IPS-15b (cell line): ENCODE results near the gene KIF16B.

Experiments
- H3K27me3 ChIP-seq: one replicate; pipeline ENCODE4 v1.6.1; 2013; ENCODE audit warnings: low read length; ENCODE audit not compliant: control insufficient read depth, insufficient read depth
- H3K36me3 ChIP-seq: one replicate; pipeline ENCODE4 v1.6.1; 2013; ENCODE audit warnings: low read length; ENCODE audit not compliant: control insufficient read depth, insufficient read depth
- H3K4me1 ChIP-seq: one replicate; pipeline ENCODE4 v1.6.1; 2013; ENCODE audit warnings: mild to moderate bottlenecking, low read length; ENCODE audit not compliant: control insufficient read depth, insufficient read depth
- H3K4me3 ChIP-seq: one replicate; pipeline ENCODE4 v1.5.1; 2013; ENCODE audit warnings: low read depth, low read length
- H3K9ac ChIP-seq: one replicate; pipeline ENCODE4 v1.6.1; 2013; ENCODE audit warnings: low read depth, mild to moderate bottlenecking, low read length
- H3K9me3 ChIP-seq: one replicate; pipeline ENCODE4 v1.6.1; 2013; ENCODE audit warnings: mild to moderate bottlenecking, low read length; ENCODE audit not compliant: control insufficient read depth, insufficient read depth

KIF16B gene

GRCh38 chr20:16551607-16552006 is 21.6 kb downstream of the KIF16B start:
- H3K4me3 ChIP-seq = no peak overlapping the region
- H3K36me3 ChIP-seq = no peaks in the 10 kb centered on the region
- no peaks in the 10 kb centered on the region for H3K27me3 ChIP-seq
- H3K4me1 ChIP-seq = no peaks in the 10 kb centered on the region
- no peaks in the 10 kb centered on the region for H3K9me3 ChIP-seq
- no peak overlapping the region for H3K9ac ChIP-seq

- Histone ChIP-seq H3K4me3 (no peak overlapping the region), H3K36me3 (no peaks in the 10 kb centered on the region), H3K27me3 (no peaks in the 10 kb centered on the region), H3K9ac (no peak overlapping the region), H3K4me1 (no peaks in the 10 kb centered on the region), H3K9me3 (no peaks in the 10 kb centered on the region)
Measured at GRCh38 chr20:16548068-16548672, 25.1 kb downstream of the KIF16B start.

- Histone ChIP-seq H3K36me3 (no peaks in the 10 kb centered on the region), H3K9me3 (no peaks in the 10 kb centered on the region), H3K4me1 (no peaks in the 10 kb centered on the region), H3K27me3 (no peaks in the 10 kb centered on the region), H3K9ac (no peak overlapping the region), H3K4me3 (no peak overlapping the region)
Measured at GRCh38 chr20:16544949-16545348, 28.3 kb downstream of the KIF16B start.

- Histone ChIP-seq H3K27me3 (no peaks in the 10 kb centered on the region), H3K36me3 (no peaks in the 10 kb centered on the region), H3K9ac (no peak overlapping the region), H3K4me3 (no peak overlapping the region), H3K4me1 (no peaks in the 10 kb centered on the region), H3K9me3 (no peaks in the 10 kb centered on the region)
Measured at GRCh38 chr20:16542477-16542876, 30.8 kb downstream of the KIF16B start.

GRCh38 chr20:16541878-16542277 is 31.4 kb downstream of the KIF16B start:
- Histone ChIP-seq H3K9me3 (no peaks in the 10 kb centered on the region), H3K4me3 (no peak overlapping the region), H3K4me1 (no peaks in the 10 kb centered on the region), H3K9ac (no peak overlapping the region), H3K27me3 (no peaks in the 10 kb centered on the region), H3K36me3 (no peaks in the 10 kb centered on the region)

GRCh38 chr20:16541226-16541625 is 32.0 kb downstream of the KIF16B start:
- no peak overlapping the region for H3K9ac ChIP-seq
- H3K9me3 ChIP-seq = no peaks in the 10 kb centered on the region
- no peaks in the 10 kb centered on the region for H3K27me3 ChIP-seq
- H3K4me1 ChIP-seq = no peaks in the 10 kb centered on the region
- H3K36me3 ChIP-seq = no peaks in the 10 kb centered on the region
- H3K4me3 ChIP-seq = no peak overlapping the region

- no peaks in the 10 kb centered on the region for H3K4me1 ChIP-seq
- no peak overlapping the region for H3K9ac ChIP-seq
- H3K9me3 ChIP-seq = no peaks in the 10 kb centered on the region
Measured at GRCh38 chr20:16539280-16540021, 33.8 kb downstream of the KIF16B start.

GRCh38 chr20:16538779-16539178 is 34.5 kb downstream of the KIF16B start:
- H3K4me3 ChIP-seq = no peak overlapping the region
- no peak overlapping the region for H3K9ac ChIP-seq
- H3K9me3 ChIP-seq = no peaks in the 10 kb centered on the region
- no peaks in the 10 kb centered on the region for H3K4me1 ChIP-seq
- no peaks in the 10 kb centered on the region for H3K27me3 ChIP-seq
- H3K36me3 ChIP-seq = no peaks in the 10 kb centered on the region

More at GRCh38 chr20:16539280-16540021, 33.8 kb downstream of the KIF16B start:
- Histone ChIP-seq H3K27me3 (no peaks in the 10 kb centered on the region), H3K36me3 (no peaks in the 10 kb centered on the region), H3K4me3 (no peak overlapping the region)

GRCh38 chr20:16537918-16538317 is 35.3 kb downstream of the KIF16B start:
- Histone ChIP-seq H3K4me1 (no peaks in the 10 kb centered on the region), H3K4me3 (no peak overlapping the region), H3K9ac (no peak overlapping the region), H3K27me3 (no peaks in the 10 kb centered on the region), H3K9me3 (no peaks in the 10 kb centered on the region), H3K36me3 (no peaks in the 10 kb centered on the region)

GRCh38 chr20:16537025-16537665 is 36.1 kb downstream of the KIF16B start:
- Histone ChIP-seq H3K36me3 (no peaks in the 10 kb centered on the region), H3K27me3 (no peaks in the 10 kb centered on the region), H3K4me3 (no peak overlapping the region), H3K9ac (no peak overlapping the region), H3K9me3 (no peaks in the 10 kb centered on the region), H3K4me1 (no peaks in the 10 kb centered on the region)

- H3K36me3 ChIP-seq = no peaks in the 10 kb centered on the region
- H3K9ac ChIP-seq = no peak overlapping the region
- H3K9me3 ChIP-seq = no peaks in the 10 kb centered on the region
- no peaks in the 10 kb centered on the region for H3K4me1 ChIP-seq
- no peaks in the 10 kb centered on the region for H3K27me3 ChIP-seq
- H3K4me3 ChIP-seq = no peak overlapping the region
Measured at GRCh38 chr20:16535277-16535676, 38.0 kb downstream of the KIF16B start.

- peaks cover 2% of the 10 kb centered on the region for H3K4me1 ChIP-seq
- no peaks in the 10 kb centered on the region for H3K36me3 ChIP-seq
- no peak overlapping the region for H3K9ac ChIP-seq
- H3K27me3 ChIP-seq = no peaks in the 10 kb centered on the region
- H3K4me3 ChIP-seq = no peak overlapping the region
- H3K9me3 ChIP-seq = no peaks in the 10 kb centered on the region
Measured at GRCh38 chr20:16533502-16533901, 39.7 kb downstream of the KIF16B start.
